MM.1S (cell line): ENCODE measurements around the gene MACROD2.

Experiments used
- CTCF ChIP-seq: fragments of 300-600 bp; sonication (generic); IDR thresholded peaks from 2 replicates; pipeline ENCODE4 v1.5.1; 2016; ENCODE audit warnings: antibody characterized with exemption, low read length, mixed read lengths
- EZH2 ChIP-seq: fragments of 300-600 bp; sonication (generic); optimal IDR thresholded peaks from 2 replicates; pipeline ENCODE3; 2017; ENCODE audit warnings: low read depth, mild to moderate bottlenecking, antibody characterized with exemption, low read length, mixed read lengths

- TF ChIP-seq EZH2 (no peak), CTCF (no peak)
Measured at GRCh38 chr20:14845199-14846160, 850.2 kb downstream of the MACROD2 start.
